Nephron (organoid): ENCODE data around the gene PKP3.
A peak's percentile ranks its signal among the peaks of the same experiment; 100 is the strongest.

ENCODE experiments used
- H3K27ac Mint-ChIP-seq, 3 experiments: 2 replicates each; pipeline ENCODE4 v1.8.0; 2020; ENCODE audit warnings: mixed read lengths in 3 of 3, mild to moderate bottlenecking in 2 of 3, moderate library complexity in 1 of 3
- H3K27me3 Mint-ChIP-seq: 2 replicates; pipeline ENCODE4 v1.8.0; 2021; ENCODE audit warnings: low read depth, mild to moderate bottlenecking, moderate library complexity, mixed read lengths
- H3K36me3 Mint-ChIP-seq: 2 replicates; pipeline ENCODE4 v1.8.0; 2020; ENCODE audit warnings: low read depth, mixed read lengths
- H3K4me1 Mint-ChIP-seq: 2 replicates; pipeline ENCODE4 v1.8.0; 2020; ENCODE audit warnings: mixed read lengths
- H3K4me3 Mint-ChIP-seq, 3 experiments: 2 replicates each; pipeline ENCODE4 v1.8.0; 2020; ENCODE audit warnings: mild to moderate bottlenecking in 3 of 3, mixed read lengths in 3 of 3, moderate library complexity in 2 of 3
- H3K9me3 Mint-ChIP-seq: 2 replicates; pipeline ENCODE4 v1.8.0; 2020; ENCODE audit warnings: mixed read lengths
- CTCF ChIP-seq, 3 experiments: fragments of 200-600 bp; sonication (generic); IDR thresholded peaks; one replicate each; pipeline ENCODE4 v1.5.0; 2021; ENCODE audit warnings: antibody characterized with exemption in 3 of 3; ENCODE audit not compliant: unreplicated experiment in 3 of 3

Gene PKP3

GRCh38 chr11:450809-451451, 56.9 kb downstream of the PKP3 start:
- peaks cover 19% of the 10 kb centered on the region for H3K36me3 Mint-ChIP-seq
- H3K9me3 Mint-ChIP-seq, result no peaks in the 10 kb centered on the region
- H3K4me3 Mint-ChIP-seq, result peak overlapping the region; percentile 95 to 98 (median 96)
- no peaks in the 10 kb centered on the region for H3K27me3 Mint-ChIP-seq
- peak; percentile 6 to 44 (median 14) for TF ChIP-seq CTCF (IDR thresholded peaks at IDR 0.05; ENCODE audit: unreplicated experiment in 3 of 3)
- peaks cover 33% of the 10 kb centered on the region for H3K4me1 Mint-ChIP-seq
- peak overlapping the region; percentile 71 to 86 (median 86) for H3K27ac Mint-ChIP-seq

- H3K27ac Mint-ChIP-seq, result no peak overlapping the region
- H3K36me3 Mint-ChIP-seq, result peaks cover 19% of the 10 kb centered on the region
- no peak for TF ChIP-seq CTCF (IDR thresholded peaks at IDR 0.05; ENCODE audit: unreplicated experiment in 3 of 3)
- no peaks in the 10 kb centered on the region for H3K27me3 Mint-ChIP-seq
- H3K4me3 Mint-ChIP-seq, result peak overlapping the region; percentile 95 to 98 (median 96)
- H3K9me3 Mint-ChIP-seq, result no peaks in the 10 kb centered on the region
- peaks cover 29% of the 10 kb centered on the region for H3K4me1 Mint-ChIP-seq
Observed at GRCh38 chr11:451738-452137, 57.7 kb downstream of the PKP3 start.

- peak overlapping the region; percentile 40 to 96 (median 51) for H3K4me3 Mint-ChIP-seq
- H3K9me3 Mint-ChIP-seq, result no peaks in the 10 kb centered on the region
- H3K4me1 Mint-ChIP-seq, result peaks cover 28% of the 10 kb centered on the region
- TF ChIP-seq CTCF (IDR thresholded peaks at IDR 0.05; ENCODE audit: unreplicated experiment in 3 of 3), result no peak
- H3K27ac Mint-ChIP-seq, result no peak overlapping the region
- no peaks in the 10 kb centered on the region for H3K27me3 Mint-ChIP-seq
- H3K36me3 Mint-ChIP-seq, result peaks cover 20% of the 10 kb centered on the region
Observed at GRCh38 chr11:452203-452744, 58.3 kb downstream of the PKP3 start.

GRCh38 chr11:452916-453527, 59.0 kb downstream of the PKP3 start:
- H3K4me1 Mint-ChIP-seq, result peaks cover 33% of the 10 kb centered on the region
- H3K4me3 Mint-ChIP-seq, result peak overlapping the region; percentile 51 to 77 (median 63)
- no peaks in the 10 kb centered on the region for H3K9me3 Mint-ChIP-seq
- TF ChIP-seq CTCF (IDR thresholded peaks at IDR 0.05; ENCODE audit: unreplicated experiment in 3 of 3), result no peak
- H3K36me3 Mint-ChIP-seq, result peaks cover 27% of the 10 kb centered on the region
- H3K27me3 Mint-ChIP-seq, result no peaks in the 10 kb centered on the region
- peak overlapping the region in 1 of 3 experiments; percentile 37 for H3K27ac Mint-ChIP-seq

- peak overlapping the region in 1 of 3 experiments; percentile 77 for H3K4me3 Mint-ChIP-seq
- no peaks in the 10 kb centered on the region for H3K27me3 Mint-ChIP-seq
- TF ChIP-seq CTCF (IDR thresholded peaks at IDR 0.05; ENCODE audit: unreplicated experiment in 3 of 3), result no peak
- H3K9me3 Mint-ChIP-seq, result no peaks in the 10 kb centered on the region
- H3K36me3 Mint-ChIP-seq, result peaks cover 27% of the 10 kb centered on the region
- H3K27ac Mint-ChIP-seq, result no peak overlapping the region
- H3K4me1 Mint-ChIP-seq, result peaks cover 27% of the 10 kb centered on the region
Observed at GRCh38 chr11:453564-453963, 59.6 kb downstream of the PKP3 start.
